OCI-LY3 (cell line): ENCODE data around the gene KLF16.

Experiments
- CTCF ChIP-seq: fragments of 200-600, 300-600 bp; sonication (generic); IDR thresholded peaks from 2 replicates; pipeline ENCODE4 v1.5.1; 2014; ENCODE audit warnings: antibody characterized with exemption, low read length, low read depth
- EZH2phosphoT487 ChIP-seq: fragments of 200-600 bp; shearing (Covaris generic); IDR thresholded peaks from 2 replicates; pipeline ENCODE4 v1.6.1; 2018; ENCODE audit warnings: antibody characterized with exemption, mixed run types, low read depth

- TF ChIP-seq CTCF (no peak), EZH2phosphoT487 (no peak)
These were observed 49.0 kb downstream of the KLF16 start for GRCh38 chr19:1814391-1814790.
